H1 (cell line): ENCODE results near the gene GLS2. TPM values are rescaled to one million over a fixed set of nuclear protein-coding genes. Genes with fewer than 3 reads are reported as not detected.

Experiments used
- CTCF ChIA-PET: fragments of 300-600 bp; sonication (Branson Sonifier 250); formaldehyde crosslinking; loops from one replicate; lab custom pipeline; 2021; ENCODE audit not compliant: partially characterized antibody; lab: Charles Lee
- POLR2A ChIA-PET: fragments of 300-600 bp; sonication (Branson Sonifier 250); formaldehyde crosslinking; loops from one replicate; lab custom pipeline; 2021; ENCODE audit warnings: inconsistent platforms; ENCODE audit not compliant: partially characterized antibody; lab: Charles Lee
- DNase-seq, 2 experiments: peaks; one replicate each; pipeline versions ENCODE4 v3.0.0 to v3.0.0-alpha.2; 2010 to 2022; ENCODE audit warnings: low spot score in 2 of 2, low read depth in 1 of 2, mixed read lengths in 1 of 2
- FAIRE-seq: peaks from 2 replicates; lab custom pipeline; 2011; peaks lifted over from hg19 to GRCh38; lab: Jason Lieb, UNC
- H2AFZ ChIP-seq: 2 replicates; pipeline ENCODE4 v1.8.1; 2012; ENCODE audit warnings: low read length, inconsistent platforms
- H2AK5ac ChIP-seq: 2 replicates; pipeline ENCODE4 v1.6.1; 2013; ENCODE audit warnings: low read depth, low read length
- H2BK120ac ChIP-seq: replicated peaks from 2 replicates; pipeline ENCODE3; 2013; ENCODE audit warnings: low read depth, low read length, inconsistent platforms
- H2BK12ac ChIP-seq: 2 replicates; pipeline ENCODE4 v1.6.1; 2013; ENCODE audit warnings: low read depth, low read length
- H2BK15ac ChIP-seq: 2 replicates; pipeline ENCODE4 v1.6.1; 2013; ENCODE audit warnings: low read length
- H2BK20ac ChIP-seq: 2 replicates; pipeline ENCODE4 v1.6.1; 2013; ENCODE audit warnings: low read length
- H2BK5ac ChIP-seq: 2 replicates; pipeline ENCODE4 v1.6.1; 2013; ENCODE audit warnings: low read depth, low read length
- H3K14ac ChIP-seq: 2 replicates; pipeline ENCODE4 v1.6.1; 2013; ENCODE audit warnings: inconsistent platforms; ENCODE audit not compliant: insufficient read length
- H3K18ac ChIP-seq: 2 replicates; pipeline ENCODE4 v1.6.1; 2013; ENCODE audit warnings: low read length; ENCODE audit errors: extremely low read depth
- H3K23ac ChIP-seq: 2 replicates; pipeline ENCODE4 v1.6.1; 2013; ENCODE audit warnings: inconsistent platforms; ENCODE audit not compliant: insufficient read length
- H3K23me2 ChIP-seq: 2 replicates; pipeline ENCODE4 v1.6.1; 2013; ENCODE audit warnings: low read depth, low read length
- H3K27ac ChIP-seq: 2 replicates; pipeline ENCODE4 v1.6.1; 2011; ENCODE audit warnings: low read depth, low read length, inconsistent platforms
- H3K27me3 ChIP-seq, 4 experiments: replicated peaks in 1 of 4; 1 replicate in 1 of 4; 2 replicates in 3 of 4; pipeline versions ENCODE4 v1.6.1 to v1.8.1; 2011 to 2013; ENCODE audit warnings: low read length in 3 of 4, mild to moderate bottlenecking in 3 of 4, inconsistent platforms in 2 of 4, mixed read lengths in 2 of 4, moderate library complexity in 1 of 4; ENCODE audit not compliant: control insufficient read depth in 3 of 4, insufficient read depth in 3 of 4; ENCODE audit errors: extremely low read depth in 1 of 4
- H3K36me3 ChIP-seq, 4 experiments: 2 replicates each; pipeline versions ENCODE4 v1.6.1 to v1.8.1; 2011 to 2013; ENCODE audit warnings: mild to moderate bottlenecking in 4 of 4, low read length in 3 of 4, moderate library complexity in 2 of 4, control low read depth in 1 of 4, inconsistent platforms in 1 of 4; ENCODE audit not compliant: insufficient read depth in 4 of 4, control insufficient read depth in 2 of 4
- H3K4ac ChIP-seq: replicated peaks from 2 replicates; pipeline ENCODE3; 2013; ENCODE audit warnings: low read length, low read depth, mixed read lengths, inconsistent platforms; ENCODE audit not compliant: insufficient read length
- H3K4me1 ChIP-seq, 4 experiments: replicated peaks in 1 of 4; 1 replicate in 1 of 4; 2 replicates in 3 of 4; pipeline versions ENCODE4 v1.6.1 to v1.8.1; 2011 to 2013; ENCODE audit warnings: low read length in 3 of 4, inconsistent platforms in 2 of 4, mixed read lengths in 1 of 4; ENCODE audit not compliant: insufficient read depth in 4 of 4, control insufficient read depth in 3 of 4
- H3K4me2 ChIP-seq, 2 experiments: 2 replicates each; pipeline versions ENCODE4 v1.6.1 to v1.8.1; 2011 to 2013; ENCODE audit warnings: low read depth in 2 of 2, low read length in 2 of 2, control low read depth in 1 of 2, inconsistent platforms in 1 of 2, mild to moderate bottlenecking in 1 of 2; ENCODE audit not compliant: insufficient read depth in 1 of 2
- H3K4me3 ChIP-seq, 4 experiments: fragments of 200-600, 300-600 bp in 1 of 4; sonication (generic), shearing (Covaris generic), sonication (Bioruptor Twin) in 1 of 4; 2 replicates each; pipeline versions ENCODE4 v1.5.1 to v1.8.1; 2011 to 2016; ENCODE audit warnings: low read length in 4 of 4, low read depth in 3 of 4, control low read depth in 2 of 4, inconsistent platforms in 2 of 4, mild to moderate bottlenecking in 2 of 4, mixed read lengths in 1 of 4, moderate library complexity in 1 of 4; ENCODE audit not compliant: insufficient read depth in 2 of 4; ENCODE audit errors: extremely low read depth in 1 of 4
- H3K56ac ChIP-seq: replicated peaks from 2 replicates; pipeline ENCODE3; 2013; ENCODE audit warnings: low read depth, mild to moderate bottlenecking, mixed read lengths, low read length, inconsistent platforms; ENCODE audit not compliant: insufficient read length
- H3K79me1 ChIP-seq: 2 replicates; pipeline ENCODE4 v1.6.1; 2013; ENCODE audit warnings: low read depth, low read length, control low read depth
- H3K79me2 ChIP-seq, 2 experiments: 2 replicates each; pipeline versions ENCODE4 v1.6.1 to v1.8.1; 2012 to 2013; ENCODE audit warnings: low read length in 2 of 2, mild to moderate bottlenecking in 2 of 2, inconsistent platforms in 1 of 2; ENCODE audit not compliant: insufficient read depth in 2 of 2, control insufficient read depth in 1 of 2
- H3K9ac ChIP-seq, 4 experiments: replicated peaks in 1 of 4; 1 replicate in 1 of 4; 2 replicates in 3 of 4; pipeline versions ENCODE4 v1.6.1 to v1.8.1; 2011 to 2013; ENCODE audit warnings: low read depth in 3 of 4, low read length in 3 of 4, control low read depth in 2 of 4, mild to moderate bottlenecking in 2 of 4, moderate library complexity in 2 of 4, inconsistent platforms in 1 of 4; ENCODE audit errors: extremely low read depth in 1 of 4
- H3K9me3 ChIP-seq, 2 experiments: 2 replicates each; pipeline versions ENCODE4 v1.6.1 to v1.8.1; 2012 to 2013; ENCODE audit warnings: mild to moderate bottlenecking in 2 of 2, moderate library complexity in 2 of 2, control low read depth in 1 of 2, inconsistent platforms in 1 of 2, low read depth in 1 of 2, low read length in 1 of 2, mixed read lengths in 1 of 2; ENCODE audit not compliant: insufficient read depth in 2 of 2
- H4K20me1 ChIP-seq, 2 experiments: replicated peaks in 1 of 2; 2 replicates each; pipeline versions ENCODE3 to v1.8.1; 2011 to 2013; ENCODE audit warnings: inconsistent platforms in 2 of 2, low read length in 2 of 2, mild to moderate bottlenecking in 1 of 2; ENCODE audit not compliant: insufficient read depth in 2 of 2, control insufficient read depth in 1 of 2
- H4K5ac ChIP-seq: 2 replicates; pipeline ENCODE4 v1.6.1; 2013; ENCODE audit warnings: low read length, low read depth, mixed read lengths, inconsistent platforms; ENCODE audit not compliant: insufficient read length
- H4K8ac ChIP-seq: 2 replicates; pipeline ENCODE4 v1.8.0; 2013; ENCODE audit warnings: mild to moderate bottlenecking, moderate library complexity, low read length, inconsistent platforms; ENCODE audit not compliant: insufficient read depth; ENCODE audit errors: extremely low read depth
- H4K91ac ChIP-seq: replicated peaks from 2 replicates; pipeline ENCODE3; 2013; ENCODE audit warnings: low read length, mixed read lengths, inconsistent platforms; ENCODE audit not compliant: insufficient read length
- FOSL1 ChIP-seq: IDR thresholded peaks from 2 replicates; pipeline ENCODE4 v1.6.1; 2011; ENCODE audit warnings: mild to moderate bottlenecking, low read depth, low read length, moderate library complexity; ENCODE audit not compliant: insufficient read depth
- RNF2 ChIP-seq: fragments of 200-900, 300-1000 bp; sonication (generic); IDR thresholded peaks from 2 replicates; pipeline ENCODE4 v1.7.1; 2016; ENCODE audit warnings: borderline replicate concordance, low read depth, mild to moderate bottlenecking, antibody characterized with exemption, low read length; ENCODE audit not compliant: poor library complexity, severe bottlenecking; ENCODE audit errors: missing control alignments
- TEAD4 ChIP-seq: IDR thresholded peaks from 2 replicates; pipeline ENCODE4 v1.6.1; 2012; ENCODE audit warnings: low read depth, low read length, inconsistent platforms, mixed read lengths
- WGBS, 2 experiments: shearing (Covaris generic) in 1 of 2; methylation state at CpG; one replicate each; pipeline versions ENCODE4 v1.1.6 to v1.1.7; 2013 to 2015; ENCODE audit warnings: low lambda C conversion rate in 2 of 2, mixed read lengths in 2 of 2, inconsistent platforms in 1 of 2, low coverage in 1 of 2, missing lambda C conversion rate in 1 of 2; ENCODE audit not compliant: insufficient replicate concordance in 2 of 2, insufficient coverage in 1 of 2, insufficient read length in 1 of 2; ENCODE audit errors: extremely low coverage in 1 of 2, missing lambda C conversion rate in 1 of 2; 5-methylcytosine and 5-hydroxymethylcytosine counted together
- polyA plus RNA-seq, 7 experiments: library from polyadenylated mRNA; depleted of rRNA in 3 of 7; stranded (reverse) in 5 of 7; unstranded in 2 of 7; fragments of >200 nt in 5 of 7; fragments of 200-250 nt in 2 of 7; gene quantifications; 1 replicate in 5 of 7; 2 replicates in 1 of 7; 4 replicates in 1 of 7; pipeline versions ENCODE4 v1.2.1 to v1.2.3, GENCODE V29; 2011 to 2013; ENCODE audit warnings: missing spikeins in 2 of 7, mixed read lengths in 2 of 7
- total RNA-seq: library from RNA; stranded (reverse); fragmentation: NEBNext Ultra II Directional; extraction: Animal tissue kit (Norgen Biotek cat#: 25700); gene quantifications from 2 replicates; pipeline ENCODE4 v1.2.1, GENCODE V29; 2021

GLS2 gene
- total and polyA plus RNA-seq, 2 of the 8 experiments (the other 6 are each of a cell fraction or from before 2014, with no cell fraction given) = 14.5 to 20.1 TPM

GRCh38 chr12:56437430-56438176 lies 50.4 kb downstream of the GLS2 start:
- TF ChIP-seq TEAD4 = no peak
- TF ChIP-seq FOSL1 = no peak
- TF ChIP-seq RNF2 = no peak
- Histone ChIP-seq H3K79me2 (peaks cover 0 to 77% of the 10 kb centered on the region in 2 experiments; a peak in 2 of 4 replicates), H2BK120ac (no peak overlapping the region), H2BK20ac (no peak overlapping the region), H3K27ac (no peak overlapping the region), H2AK5ac (no peak overlapping the region), H3K4me1 (no peaks in the 10 kb centered on the region; a peak in 1 of 7 replicates), H2BK5ac (no peak overlapping the region), H3K9ac (no peak overlapping the region), H3K27me3 (no peaks in the 10 kb centered on the region), H3K36me3 (peaks cover 3 to 19% (median 9%) of the 10 kb centered on the region in 4 experiments; a peak in 6 of 8 replicates), H2AFZ (no peak overlapping the region), H3K14ac (no peak overlapping the region), H2BK15ac (no peak overlapping the region), H3K23me2 (no peaks in the 10 kb centered on the region), H3K79me1 (peaks cover 6% of the 10 kb centered on the region), H3K18ac (no peak overlapping the region), H4K20me1 (peaks cover 0 to 1% of the 10 kb centered on the region in 2 experiments), H3K4me2 (no peak overlapping the region; a peak in 1 of 4 replicates), H4K91ac (no peak overlapping the region), H4K8ac (no peak overlapping the region), H2BK12ac (no peak overlapping the region), H3K9me3 (peaks cover 5 to 6% of the 10 kb centered on the region in 2 experiments), H3K4me3 (no peak overlapping the region), H4K5ac (no peak overlapping the region), H3K56ac (no peak overlapping the region), H3K4ac (no peak overlapping the region), H3K23ac (no peak overlapping the region)
- FAIRE-seq = no peak
- ChIA-PET POLR2A (interaction anchor here (1.2 to 3.0 kb wide), 5 partner anchors 12 to 123 kb away, joined by 3 to 12 read pairs (median 4); partner anchors contain the start of gene TIMELESS), CTCF (interaction anchor here (0.6 to 6.3 kb wide), 3 partner anchors 10 to 25 kb away, joined by 4 to 41 read pairs (median 5); no protein-coding TSS in a partner anchor)
- no peak for DNase-seq
- 81% methylated on average over 11 of the region's 11 CpGs; no CpG with 5 or more reads in 1 of the 2 experiments for WGBS, 2 experiments
